Measurements from ENCODE around the gene BRF1.

DNA sequence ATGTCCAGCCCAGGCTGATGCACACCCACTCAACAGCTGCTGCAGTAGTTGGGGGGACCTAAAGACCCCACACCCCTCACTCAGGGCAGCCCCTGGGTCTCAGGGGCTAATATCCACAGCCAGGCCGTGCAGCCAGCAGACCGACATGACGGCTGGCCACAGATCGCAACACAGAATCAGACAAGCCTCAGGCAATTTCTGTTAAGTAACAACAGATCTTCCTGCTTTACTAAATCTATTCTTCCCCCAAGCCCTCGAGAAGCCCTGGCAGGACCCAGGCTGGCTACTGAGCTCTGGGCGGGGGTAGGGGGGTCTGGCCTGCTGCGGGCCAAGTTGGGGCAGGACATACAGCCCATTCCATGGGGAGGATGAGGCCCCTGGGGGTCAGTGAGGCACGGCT lies 91.7 kb downstream of the BRF1 start:
- TF ChIP-seq, protein P1, sequence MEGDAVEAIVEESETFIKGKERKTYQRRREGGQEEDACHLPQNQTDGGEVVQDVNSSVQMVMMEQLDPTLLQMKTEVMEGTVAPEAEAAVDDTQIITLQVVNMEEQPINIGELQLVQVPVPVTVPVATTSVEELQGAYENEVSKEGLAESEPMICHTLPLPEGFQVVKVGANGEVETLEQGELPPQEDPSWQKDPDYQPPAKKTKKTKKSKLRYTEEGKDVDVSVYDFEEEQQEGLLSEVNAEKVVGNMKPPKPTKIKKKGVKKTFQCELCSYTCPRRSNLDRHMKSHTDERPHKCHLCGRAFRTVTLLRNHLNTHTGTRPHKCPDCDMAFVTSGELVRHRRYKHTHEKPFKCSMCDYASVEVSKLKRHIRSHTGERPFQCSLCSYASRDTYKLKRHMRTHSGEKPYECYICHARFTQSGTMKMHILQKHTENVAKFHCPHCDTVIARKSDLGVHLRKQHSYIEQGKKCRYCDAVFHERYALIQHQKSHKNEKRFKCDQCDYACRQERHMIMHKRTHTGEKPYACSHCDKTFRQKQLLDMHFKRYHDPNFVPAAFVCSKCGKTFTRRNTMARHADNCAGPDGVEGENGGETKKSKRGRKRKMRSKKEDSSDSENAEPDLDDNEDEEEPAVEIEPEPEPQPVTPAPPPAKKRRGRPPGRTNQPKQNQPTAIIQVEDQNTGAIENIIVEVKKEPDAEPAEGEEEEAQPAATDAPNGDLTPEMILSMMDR (IDR thresholded peaks at IDR 0.05), result no peak
- TF ChIP-seq POLR2A (IDR thresholded peaks at IDR 0.05) (no peak), EP300 (IDR thresholded peaks at IDR 0.05) (no peak)

Data from ovary (tissue), 3 donors.